Activated gamma-delta T cell treated with Interleukin-2 at 50 U/mL for 16 hours (primary cell): Measurements from ENCODE around the gene EVPLL.
"Not testable (repeated sequence)": the region's sequence is repeated elsewhere in the genome, so short reads cannot be mapped to it uniquely, and the experiment has no call there.

Source experiments
- DNase-seq: peaks from one replicate; pipeline ENCODE4 v3.0.0-alpha.2; 2020

Gene EVPLL

GRCh38 chr17:18379246-18380146 lies 1.9 kb downstream of the EVPLL start:
- DNase-seq, result no peak

DNA sequence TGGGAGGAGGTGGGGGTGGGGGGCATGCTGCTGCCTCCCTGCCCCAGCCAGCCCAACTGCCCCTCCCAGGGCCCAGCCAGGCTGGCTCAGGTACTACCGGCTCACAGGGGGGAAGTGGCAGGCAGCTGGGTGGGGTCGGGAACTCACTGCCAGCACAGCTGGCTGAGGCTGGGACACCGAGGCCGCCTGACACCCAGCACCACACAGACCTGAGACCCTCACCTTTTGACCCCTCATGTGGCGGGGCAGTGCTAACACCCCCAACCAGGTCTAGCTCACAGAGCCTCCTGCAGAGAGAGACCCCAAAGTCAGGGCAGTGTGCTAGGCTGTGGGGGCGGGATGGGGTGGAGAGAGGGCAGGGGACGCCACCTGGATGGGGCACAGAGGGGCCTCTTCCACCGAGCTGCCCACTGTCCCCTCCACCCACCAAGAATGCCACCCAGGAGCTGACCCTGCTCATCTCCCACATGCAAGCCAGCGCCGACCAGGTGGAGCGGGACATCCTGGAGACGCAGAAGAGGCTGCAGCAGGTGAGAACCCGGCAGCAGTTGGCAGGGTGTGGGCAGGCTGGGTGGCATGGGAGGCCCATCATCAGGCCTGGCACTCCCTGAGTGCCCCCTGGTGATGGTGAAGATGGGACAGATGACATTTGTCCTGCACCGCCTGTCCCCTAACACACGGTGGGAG lies 3.0 kb downstream of the EVPLL start:
- DNase-seq, result no peak

- DNase-seq, result no peak
Measured at GRCh38 chr17:18381158-18381952, 3.8 kb downstream of the EVPLL start.

DNA sequence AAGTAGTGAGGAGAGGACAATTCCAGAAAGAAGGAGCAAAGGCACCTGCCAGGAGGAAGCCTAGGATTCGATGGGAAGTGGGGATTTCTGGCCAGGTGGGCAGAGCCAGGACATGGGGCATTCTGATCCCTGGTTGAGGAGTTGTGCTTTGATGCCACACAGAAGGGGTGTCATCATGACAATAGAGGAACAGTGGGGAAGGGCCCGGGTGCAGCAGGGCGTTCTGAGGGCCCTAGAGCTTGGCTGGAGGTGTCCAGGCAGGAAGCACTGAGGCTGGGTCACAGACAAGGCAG lies 4.3 kb downstream of the EVPLL start:
- DNase-seq, result no peak

GRCh38 chr17:18382441-18383078 lies 5.0 kb downstream of the EVPLL start:
- no peak for DNase-seq

DNA sequence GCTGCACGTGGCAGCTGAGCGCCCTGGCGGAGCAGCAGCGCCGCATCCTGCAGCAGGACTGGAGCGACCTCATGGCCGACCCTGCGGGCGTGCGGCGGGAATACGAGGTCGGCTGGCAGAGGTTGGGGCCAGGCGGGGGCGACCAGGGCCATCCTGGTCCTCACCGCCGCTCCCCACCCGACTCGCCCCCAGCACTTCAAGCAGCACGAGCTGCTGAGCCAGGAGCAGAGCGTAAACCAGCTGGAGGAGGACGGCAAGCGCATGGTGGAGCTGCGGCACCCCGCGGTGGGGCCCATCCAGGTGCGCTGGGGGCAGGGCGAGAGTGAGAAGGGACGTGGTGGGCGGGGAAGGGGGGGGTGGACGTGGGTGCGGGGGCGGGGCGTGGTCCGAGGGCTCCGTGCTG lies 5.5 kb downstream of the EVPLL start:
- DNase-seq, result not testable (repeated sequence)

GRCh38 chr17:18384271-18384670 lies 6.7 kb downstream of the EVPLL start:
- not testable (repeated sequence) for DNase-seq

DNA sequence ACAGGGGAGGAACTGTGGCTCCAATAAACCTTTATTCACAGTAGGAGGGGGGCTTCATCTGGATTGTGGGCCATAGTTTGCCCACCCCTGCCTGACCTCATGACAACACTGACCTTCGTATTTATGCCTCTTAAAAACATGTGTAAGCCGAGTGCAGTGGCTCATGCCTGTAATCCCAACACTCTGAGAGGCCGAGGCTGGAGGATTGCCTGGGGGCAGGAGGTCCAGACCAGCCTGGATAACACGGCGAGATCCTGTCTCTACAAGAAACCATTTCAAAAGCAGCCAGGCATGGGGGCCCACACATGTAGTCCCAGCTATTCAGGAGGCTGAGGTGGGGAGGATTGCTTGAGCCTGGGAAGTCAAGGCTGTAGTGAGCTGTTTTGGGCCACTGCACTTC lies 10.0 kb downstream of the EVPLL start:
- not testable (repeated sequence) for DNase-seq

DNA sequence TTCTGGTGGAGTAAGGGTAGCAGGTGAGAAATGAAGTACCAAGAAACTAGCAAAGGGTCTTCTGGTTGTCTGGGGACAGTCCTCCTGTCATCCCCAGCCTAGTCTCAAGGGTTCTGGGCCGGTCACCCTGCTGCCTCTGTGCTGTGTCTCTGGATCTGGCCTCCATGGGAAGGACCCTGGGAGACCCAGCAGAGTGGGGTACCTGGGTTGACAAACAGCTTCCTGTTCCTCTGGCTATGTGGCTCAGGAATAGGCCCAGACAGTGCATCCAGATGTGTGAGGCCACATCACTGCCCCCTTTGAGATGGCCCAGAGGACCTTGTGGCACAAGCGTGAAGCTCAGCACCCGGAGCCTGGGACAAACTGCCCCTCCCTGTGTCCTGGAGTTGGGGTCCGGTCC lies 10.7 kb downstream of the EVPLL start:
- DNase-seq, result not testable (repeated sequence)

GRCh38 chr17:18388728-18389127 lies 11.2 kb downstream of the EVPLL start:
- not testable (repeated sequence) for DNase-seq

- not testable (repeated sequence) for DNase-seq
Measured at GRCh38 chr17:18401872-18402590, 24.5 kb downstream of the EVPLL start.

GRCh38 chr17:18403166-18403565 lies 25.6 kb downstream of the EVPLL start:
- DNase-seq, result not testable (repeated sequence)

DNA sequence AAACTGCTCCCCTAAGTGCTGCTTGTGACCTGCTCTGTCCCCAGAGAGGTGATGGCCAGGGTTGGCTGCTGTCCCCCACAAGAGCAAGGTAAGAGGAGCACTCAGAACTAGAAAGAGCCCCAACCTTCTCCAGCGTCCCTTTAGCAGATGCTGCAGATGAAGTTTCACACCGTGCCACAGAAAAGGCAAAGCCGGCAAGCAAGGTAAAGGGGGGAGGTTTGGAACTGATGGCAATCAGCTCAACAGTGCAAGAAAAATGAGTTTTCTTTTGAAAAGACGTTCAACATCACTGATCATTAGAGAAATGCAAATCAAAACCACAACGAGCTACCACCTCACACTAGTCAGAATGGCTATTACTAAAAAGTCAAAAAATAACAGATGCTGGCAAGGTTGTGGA lies 26.0 kb downstream of the EVPLL start:
- DNase-seq, result not testable (repeated sequence)

- DNase-seq, result not testable (repeated sequence)
Measured at GRCh38 chr17:18408906-18409305, 31.3 kb downstream of the EVPLL start.

DNA sequence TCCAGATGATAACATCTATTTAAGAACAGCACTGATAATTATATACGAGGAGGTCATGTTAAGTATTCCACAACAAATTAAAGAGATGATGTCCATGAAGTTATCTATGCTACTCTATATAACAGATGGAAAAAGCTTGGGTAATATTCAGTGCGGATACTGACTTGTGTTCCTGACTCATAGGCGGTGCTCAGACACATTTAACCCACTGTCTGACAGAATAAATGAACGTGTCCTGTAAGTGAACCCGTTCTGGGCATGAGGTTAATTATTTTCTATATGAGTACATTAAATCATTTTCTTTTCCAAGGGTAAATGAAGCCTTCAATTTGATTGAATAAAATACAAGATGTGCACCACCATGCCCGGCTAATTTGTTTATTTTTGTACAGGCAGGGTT lies 31.7 kb downstream of the EVPLL start:
- DNase-seq, result not testable (repeated sequence)

DNA sequence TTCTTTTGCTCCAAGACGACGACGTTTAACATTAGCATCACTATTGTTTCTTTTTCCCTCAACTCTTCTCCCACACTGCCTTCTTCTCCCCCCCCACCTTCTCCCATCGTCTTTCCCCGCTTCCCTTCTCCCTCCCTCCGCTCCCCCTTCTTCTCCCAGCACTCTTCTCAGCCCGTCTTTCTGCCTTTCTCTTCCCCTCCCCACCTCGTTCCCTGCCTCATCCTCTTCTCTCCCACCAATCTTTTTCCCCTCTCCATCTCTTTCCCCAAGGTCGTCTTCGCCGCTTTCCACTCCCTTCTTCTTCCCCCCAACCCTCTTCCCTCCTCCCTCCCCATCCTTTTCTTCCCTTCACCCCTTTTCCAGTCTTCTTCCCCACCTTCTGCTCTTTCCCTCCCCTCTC lies 33.2 kb downstream of the EVPLL start:
- DNase-seq, result not testable (repeated sequence)

GRCh38 chr17:18411377-18411864 lies 33.8 kb downstream of the EVPLL start:
- not testable (repeated sequence) for DNase-seq

DNA sequence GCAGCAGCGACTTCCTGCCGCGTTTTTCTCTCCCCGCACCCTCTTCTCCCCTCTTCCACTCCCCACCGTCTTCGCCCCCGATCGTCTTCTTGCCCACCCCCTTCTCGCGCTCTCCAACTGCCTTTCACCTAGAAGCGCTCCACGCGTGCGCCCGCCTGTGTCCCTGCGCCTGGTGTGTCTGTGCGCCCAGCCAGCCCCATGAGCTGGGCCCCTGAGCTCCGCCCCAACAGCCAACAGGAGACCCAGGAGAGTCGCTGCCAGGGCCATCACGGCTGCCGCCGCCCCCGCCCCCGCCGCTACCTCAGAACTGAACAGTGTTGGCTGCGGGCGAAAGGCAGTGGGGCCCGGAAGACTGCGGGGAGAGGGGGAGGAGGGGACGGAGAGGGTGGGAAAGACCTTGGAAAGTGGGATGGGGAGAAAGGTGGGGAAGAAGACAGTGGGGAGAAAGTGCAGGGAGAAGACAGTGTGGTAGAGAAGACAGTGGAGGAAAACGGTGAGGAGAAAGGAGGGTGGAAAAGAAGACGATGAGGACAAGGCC lies 34.5 kb downstream of the EVPLL start:
- not testable (repeated sequence) for DNase-seq

DNA sequence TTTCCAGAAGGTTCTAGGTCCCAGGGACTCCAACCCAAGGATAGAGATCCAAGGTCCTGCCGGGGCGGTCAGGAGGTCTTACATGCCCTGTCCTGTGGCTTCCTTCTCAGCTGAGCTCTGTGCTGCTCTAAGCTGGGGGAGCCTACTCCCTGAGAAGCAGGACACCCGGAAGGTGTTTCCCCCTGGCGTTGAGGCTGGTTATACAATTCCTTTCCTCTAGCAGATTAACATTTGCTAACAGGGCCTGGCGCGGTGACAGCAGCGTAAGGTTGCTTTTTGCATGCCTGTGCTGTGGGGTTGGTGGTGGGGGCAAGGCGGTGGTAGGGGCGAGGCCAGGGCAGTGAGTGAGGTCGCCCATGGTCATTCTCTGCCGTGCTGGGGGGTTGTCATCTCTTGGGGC lies 43.9 kb downstream of the EVPLL start:
- not testable (repeated sequence) for DNase-seq

DNA sequence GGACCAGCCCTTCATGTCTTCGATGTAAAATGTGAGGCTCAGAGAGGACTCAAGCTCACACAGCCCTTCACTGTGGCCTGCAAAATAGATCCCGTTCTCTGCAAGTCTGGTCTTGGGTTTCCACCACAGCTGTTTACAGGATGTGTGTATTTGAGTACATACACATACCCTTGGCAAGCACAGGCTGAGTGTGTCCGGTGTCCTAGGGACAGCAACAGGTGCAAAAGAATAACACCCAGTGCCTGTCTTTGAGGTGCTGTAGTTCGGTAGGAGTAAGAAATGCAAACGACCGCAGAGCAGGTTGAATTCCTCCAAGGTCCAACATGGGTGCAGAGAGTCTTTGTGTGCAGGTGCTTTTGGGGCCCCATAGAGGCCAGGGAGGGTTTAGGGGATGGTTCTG lies 44.9 kb downstream of the EVPLL start:
- DNase-seq, result not testable (repeated sequence)

GRCh38 chr17:18423015-18423414 lies 45.4 kb downstream of the EVPLL start:
- DNase-seq, result not testable (repeated sequence)

DNA sequence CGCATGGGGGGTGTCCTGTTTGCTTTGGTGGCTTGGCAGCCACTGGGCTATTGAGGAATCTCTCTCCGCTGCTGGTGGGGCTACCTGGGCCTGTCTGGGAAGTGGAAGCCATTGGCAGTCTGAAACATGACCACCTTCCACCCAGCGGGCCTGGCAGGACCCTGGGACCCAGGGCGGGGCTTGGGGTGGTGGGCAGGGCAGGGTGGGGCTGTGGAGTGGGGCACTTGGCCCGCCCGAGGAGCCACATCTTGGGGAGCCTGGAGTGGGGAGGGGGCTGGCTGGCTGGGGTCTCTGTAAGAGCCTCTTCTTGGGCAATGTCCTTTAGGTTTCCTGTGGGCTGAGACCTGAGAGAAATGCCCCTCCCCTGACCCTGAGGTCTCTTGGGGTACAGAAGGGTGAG lies 48.0 kb downstream of the EVPLL start:
- not testable (repeated sequence) for DNase-seq
